DND-41 (cell line): Measurements from ENCODE around the gene PRRC2B.

ENCODE experiments used
- ATAC-seq: fragments of 200-7000 bp; cut with Tn5 transposase; 3 replicates; pipeline ENCODE4 v1.9.1; 2021; ENCODE audit warnings: low read depth; ENCODE audit not compliant: insufficient read depth
- DNase-seq: peaks from one replicate; pipeline ENCODE4 v3.0.0-alpha.2; 2020
- H2AFZ ChIP-seq: 2 replicates; pipeline ENCODE4 v1.6.0; 2012; ENCODE audit warnings: low read depth, low read length
- H3K27ac ChIP-seq: 2 replicates; pipeline ENCODE4 v1.5.1; 2012; ENCODE audit warnings: low read length, inconsistent platforms
- H3K27me3 ChIP-seq: fragments of 200-600 bp; sonication (generic); 2 replicates; pipeline ENCODE4 v1.6.0; 2012; ENCODE audit warnings: low read length, mild to moderate bottlenecking, inconsistent platforms; ENCODE audit not compliant: insufficient read depth, poor library complexity
- H3K36me3 ChIP-seq: 2 replicates; pipeline ENCODE4 v1.5.1; 2012; ENCODE audit warnings: low read length, inconsistent platforms; ENCODE audit not compliant: insufficient read depth
- H3K4me1 ChIP-seq: 2 replicates; pipeline ENCODE4 v1.5.1; 2012; ENCODE audit warnings: mild to moderate bottlenecking, low read length; ENCODE audit not compliant: insufficient read depth
- H3K4me2 ChIP-seq: 2 replicates; pipeline ENCODE4 v1.6.0; 2012; ENCODE audit warnings: mild to moderate bottlenecking, moderate library complexity, low read length, inconsistent platforms; ENCODE audit not compliant: insufficient read depth
- H3K4me3 ChIP-seq, 2 experiments: fragments of 200-600 bp in 1 of 2; shearing (Covaris generic) in 1 of 2; 2 replicates each; pipeline ENCODE4 v1.5.1; 2012 to 2016; ENCODE audit warnings: inconsistent platforms in 2 of 2, low read length in 2 of 2, mild to moderate bottlenecking in 2 of 2, low read depth in 1 of 2, moderate library complexity in 1 of 2
- H3K79me2 ChIP-seq: 2 replicates; pipeline ENCODE4 v1.6.0; 2012; ENCODE audit warnings: low read length, inconsistent platforms; ENCODE audit not compliant: insufficient read depth
- H3K9ac ChIP-seq: 2 replicates; pipeline ENCODE4 v1.6.0; 2012; ENCODE audit warnings: low read depth, mild to moderate bottlenecking, inconsistent platforms, low read length, moderate library complexity
- H3K9me3 ChIP-seq: 2 replicates; pipeline ENCODE4 v1.5.1; 2012; ENCODE audit warnings: low read length, moderate library complexity, mild to moderate bottlenecking, inconsistent platforms; ENCODE audit not compliant: insufficient read depth, severe bottlenecking
- H4K20me1 ChIP-seq: 2 replicates; pipeline ENCODE4 v1.6.0; 2012; ENCODE audit warnings: low read length; ENCODE audit not compliant: insufficient read depth
- CTCF ChIP-seq: IDR thresholded peaks from 2 replicates; pipeline ENCODE4 v1.5.1; 2012; ENCODE audit warnings: borderline replicate concordance, low read length, moderate library complexity, mild to moderate bottlenecking; ENCODE audit not compliant: poor library complexity, severe bottlenecking; ENCODE audit errors: extremely low read depth
- EZH2 ChIP-seq: IDR thresholded peaks from 3 replicates; pipeline ENCODE4 v1.6.1; 2012; ENCODE audit warnings: borderline replicate concordance, low read depth, mild to moderate bottlenecking, moderate library complexity, low read length, inconsistent platforms; ENCODE audit not compliant: severe bottlenecking

The PRRC2B gene

DNA sequence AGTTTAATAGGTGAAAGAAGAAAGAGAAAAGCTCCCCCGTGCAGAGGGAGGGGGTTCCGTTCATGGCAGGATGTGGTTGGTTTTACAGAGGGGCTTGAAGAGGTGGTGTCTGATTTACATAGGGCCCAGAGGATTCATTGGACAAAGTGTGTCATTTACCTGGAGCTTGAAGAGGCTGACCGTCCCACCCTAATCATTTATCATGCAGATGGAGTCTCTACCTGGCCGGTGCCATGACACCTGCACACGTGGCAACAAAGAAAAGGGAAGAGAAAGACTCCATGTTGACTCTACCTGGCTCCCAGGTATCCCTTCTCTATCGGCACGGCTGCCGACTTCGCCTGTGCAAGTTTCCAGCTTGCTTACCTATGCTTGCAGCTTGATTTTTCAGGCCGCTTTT, 35.3 kb upstream of the PRRC2B start:
- H2AFZ ChIP-seq: no peak overlapping the region
- H3K27ac ChIP-seq: no peak overlapping the region
- H3K4me3 ChIP-seq: no peak overlapping the region
- H3K4me2 ChIP-seq: no peak overlapping the region
- no peak overlapping the region for H3K9ac ChIP-seq
- DNase-seq (peak; percentile 63), ATAC-seq (peak; percentile 93)
- H3K9me3 ChIP-seq: no peaks in the 10 kb centered on the region
- no peaks in the 10 kb centered on the region for H3K36me3 ChIP-seq
- no peaks in the 10 kb centered on the region for H4K20me1 ChIP-seq
- TF ChIP-seq CTCF (no peak), EZH2 (no peak)
- no peaks in the 10 kb centered on the region for H3K27me3 ChIP-seq
- H3K79me2 ChIP-seq: no peaks in the 10 kb centered on the region
- H3K4me1 ChIP-seq: peaks cover 20% of the 10 kb centered on the region

- 0 out of 2 replicates have a peak overlapping the region, but pooled peaks have one; percentile 2 for H2AFZ ChIP-seq
- ATAC-seq (peak; percentile 45; the same call in 1 of the 3 replicates), DNase-seq (peak; percentile 42)
- H3K27me3 ChIP-seq: no peaks in the 10 kb centered on the region
- no peaks in the 10 kb centered on the region for H3K9me3 ChIP-seq
- no peaks in the 10 kb centered on the region for H3K79me2 ChIP-seq
- no peaks in the 10 kb centered on the region for H3K36me3 ChIP-seq
- H3K4me3 ChIP-seq: no peak overlapping the region
- TF ChIP-seq CTCF (no peak), EZH2 (no peak)
- H3K4me2 ChIP-seq: no peak overlapping the region
- no peaks in the 10 kb centered on the region for H4K20me1 ChIP-seq
- H3K4me1 ChIP-seq: peaks cover 20% of the 10 kb centered on the region
- H3K9ac ChIP-seq: no peak overlapping the region
- H3K27ac ChIP-seq: no peak overlapping the region; the same call in 1 of the 2 replicates
These were observed 32.6 kb upstream of the PRRC2B start for GRCh38 chr9:131361202-131361833.

GRCh38 chr9:131365546-131365945, 28.3 kb upstream of the PRRC2B start:
- H3K27me3 ChIP-seq: no peaks in the 10 kb centered on the region
- H3K9ac ChIP-seq: no peak overlapping the region
- no peak overlapping the region for H3K4me3 ChIP-seq
- DNase-seq (no peak), ATAC-seq (no peak)
- no peaks in the 10 kb centered on the region for H3K36me3 ChIP-seq
- no peaks in the 10 kb centered on the region for H3K9me3 ChIP-seq
- no peak overlapping the region for H3K4me2 ChIP-seq
- no peaks in the 10 kb centered on the region for H4K20me1 ChIP-seq
- H3K4me1 ChIP-seq: peaks cover 11% of the 10 kb centered on the region
- no peak for TF ChIP-seq CTCF
- no peak for TF ChIP-seq EZH2
- no peak overlapping the region for H2AFZ ChIP-seq
- no peaks in the 10 kb centered on the region for H3K79me2 ChIP-seq
- no peak overlapping the region for H3K27ac ChIP-seq
